Measurements from ENCODE around the gene ELK4. TPM values are rescaled to one million over a fixed set of nuclear protein-coding genes. Genes with fewer than 3 reads are reported as not detected.

The ELK4 gene
- total and polyA plus RNA-seq, 11 donors: 5.0 to 54.9 (median 35.7) TPM

DNA sequence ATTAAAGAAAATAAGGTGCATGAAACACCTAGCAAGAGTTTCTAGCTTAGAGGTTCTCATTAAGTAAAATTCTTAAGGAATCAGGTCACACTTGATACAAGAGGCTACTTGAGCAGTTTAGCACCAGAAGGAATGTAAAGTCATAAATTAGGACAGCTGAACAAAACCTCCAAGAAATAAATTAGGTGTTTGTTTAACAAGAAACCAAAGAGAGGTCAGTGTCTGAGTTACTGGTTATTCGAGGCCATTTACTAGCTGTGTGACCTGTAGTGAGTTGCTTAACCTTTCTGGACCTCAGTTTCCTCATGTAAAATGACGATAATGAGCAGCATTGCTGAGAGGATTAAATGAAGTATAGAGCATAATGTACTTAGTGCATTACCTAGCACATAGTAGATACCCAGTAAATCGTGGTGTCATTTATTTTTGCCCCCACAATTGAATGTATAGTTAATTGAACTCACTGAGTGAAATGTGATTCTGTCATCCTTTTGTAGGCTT, 908 bp upstream of the ELK4 start:
- peak overlapping the region in 11 of 12 donors; percentile 89 to 97 (median 95) for H3K27ac ChIP-seq
- no peak for TF ChIP-seq POLR2A (IDR thresholded peaks at IDR 0.05)
- TF ChIP-seq, protein P1, sequence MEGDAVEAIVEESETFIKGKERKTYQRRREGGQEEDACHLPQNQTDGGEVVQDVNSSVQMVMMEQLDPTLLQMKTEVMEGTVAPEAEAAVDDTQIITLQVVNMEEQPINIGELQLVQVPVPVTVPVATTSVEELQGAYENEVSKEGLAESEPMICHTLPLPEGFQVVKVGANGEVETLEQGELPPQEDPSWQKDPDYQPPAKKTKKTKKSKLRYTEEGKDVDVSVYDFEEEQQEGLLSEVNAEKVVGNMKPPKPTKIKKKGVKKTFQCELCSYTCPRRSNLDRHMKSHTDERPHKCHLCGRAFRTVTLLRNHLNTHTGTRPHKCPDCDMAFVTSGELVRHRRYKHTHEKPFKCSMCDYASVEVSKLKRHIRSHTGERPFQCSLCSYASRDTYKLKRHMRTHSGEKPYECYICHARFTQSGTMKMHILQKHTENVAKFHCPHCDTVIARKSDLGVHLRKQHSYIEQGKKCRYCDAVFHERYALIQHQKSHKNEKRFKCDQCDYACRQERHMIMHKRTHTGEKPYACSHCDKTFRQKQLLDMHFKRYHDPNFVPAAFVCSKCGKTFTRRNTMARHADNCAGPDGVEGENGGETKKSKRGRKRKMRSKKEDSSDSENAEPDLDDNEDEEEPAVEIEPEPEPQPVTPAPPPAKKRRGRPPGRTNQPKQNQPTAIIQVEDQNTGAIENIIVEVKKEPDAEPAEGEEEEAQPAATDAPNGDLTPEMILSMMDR (IDR thresholded peaks at IDR 0.05): no peak
- no peak for DNase-seq
- peaks cover 4 to 54% (median 28%) of the 10 kb centered on the region in 12 donors for H3K4me1 ChIP-seq
- H3K9me3 ChIP-seq: no peaks in the 10 kb centered on the region
- intact Hi-C loops (cut with DNase I): loop anchor here (1.0 to 10.0 kb wide), 11 partner anchors 35 to 145 kb away; no protein-coding TSS in a partner anchor
- ATAC-seq: no peak
- WGBS, 4 donors: 61 to 75% (median 71%) methylated on average over 3 of the region's 3 CpGs
- H3K36me3 ChIP-seq: peaks cover 0 to 4% (median 0%) of the 10 kb centered on the region in 9 donors
- no peaks in the 10 kb centered on the region for H3K27me3 ChIP-seq
- peak overlapping the region; percentile 38 to 88 (median 74) for H3K4me3 ChIP-seq

DNA sequence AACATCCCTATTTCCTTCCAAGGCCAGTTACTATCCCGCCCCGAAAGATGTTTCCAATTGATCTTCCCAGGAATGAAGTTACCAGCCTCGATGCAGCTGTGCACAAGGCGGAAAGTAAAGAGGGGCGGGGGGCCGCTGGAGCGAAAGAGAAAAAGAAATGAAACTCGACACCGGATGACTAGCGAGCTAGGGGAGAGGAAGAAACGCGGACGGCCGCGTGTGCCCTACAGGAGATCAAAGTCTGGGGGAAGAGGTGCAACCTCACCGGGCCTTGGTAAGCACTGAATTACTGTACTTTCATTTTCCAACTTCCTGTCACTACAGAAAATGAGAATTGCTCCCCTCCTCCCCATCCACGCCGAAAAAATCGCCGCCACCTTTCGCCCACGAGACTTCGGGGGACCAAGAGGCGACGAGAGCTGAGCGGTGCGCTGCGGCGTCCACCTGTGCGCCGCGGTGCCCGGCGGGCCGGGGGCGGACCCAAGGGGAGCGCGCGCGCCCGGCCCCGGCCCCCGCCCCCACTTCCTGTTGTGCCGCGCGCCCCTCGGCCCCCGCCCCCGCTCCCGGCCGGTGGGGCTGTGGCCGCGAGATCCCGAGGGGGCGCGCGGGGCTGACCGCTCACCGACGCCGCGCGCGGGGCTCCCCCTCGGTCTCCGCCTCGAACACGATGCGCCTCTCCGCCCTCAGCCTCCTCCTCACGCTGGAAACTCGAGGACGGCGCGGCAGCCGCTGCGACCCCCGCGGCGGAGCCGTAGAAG, 622 bp downstream of the ELK4 start:
- peak overlapping the region; percentile 47 to 88 (median 74) for H3K4me3 ChIP-seq
- intact Hi-C loops (cut with DNase I): loop anchor here in 8 of 10 donors (5.0 to 10.0 kb wide), 6 partner anchors 34 to 144 kb away; no protein-coding TSS in a partner anchor
- DNase-seq (peak; percentile 59 to 76 (median 61)), ATAC-seq (peak in 3 of 4 donors; percentile 58 to 76 (median 75))
- peaks cover 0 to 7% (median 0%) of the 10 kb centered on the region in 9 donors for H3K36me3 ChIP-seq
- no peaks in the 10 kb centered on the region for H3K27me3 ChIP-seq
- H3K27ac ChIP-seq: peak overlapping the region; percentile 89 to 97 (median 95)
- WGBS, 4 donors: 0 to 1% (median 0%) methylated on average over 23 to 81 of the region's 81 CpGs
- TF ChIP-seq, protein P1 (IDR thresholded peaks at IDR 0.05): no peak
- peak in 1 of 2 donors; percentile 24 for TF ChIP-seq POLR2A (IDR thresholded peaks at IDR 0.05)
- peaks cover 4 to 53% (median 23%) of the 10 kb centered on the region in 12 donors for H3K4me1 ChIP-seq
- no peaks in the 10 kb centered on the region for H3K9me3 ChIP-seq

DNA sequence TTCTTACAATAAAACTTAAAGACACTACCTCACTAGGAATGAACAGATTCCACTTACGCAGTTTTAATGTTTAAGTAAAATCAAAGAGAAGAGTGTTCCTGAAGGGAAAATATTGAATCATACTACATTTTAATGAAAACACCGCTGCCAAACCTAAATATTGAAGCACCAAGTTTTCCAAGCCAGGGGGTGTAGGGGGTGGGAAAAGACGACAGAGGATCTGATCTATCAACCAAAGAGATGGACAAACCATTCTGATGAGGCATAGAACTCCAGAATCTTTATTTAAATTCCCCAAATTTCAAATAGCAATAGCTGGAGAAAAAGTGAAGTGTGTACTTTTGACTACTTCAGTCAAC, 1.2 kb downstream of the ELK4 start:
- intact Hi-C loops (cut with DNase I): loop anchor here in 8 of 10 donors (5.0 to 10.0 kb wide), 6 partner anchors 33 to 143 kb away; no protein-coding TSS in a partner anchor
- peaks cover 4 to 59% (median 23%) of the 10 kb centered on the region in 12 donors for H3K4me1 ChIP-seq
- WGBS, 4 donors: 19 to 24% (median 19%) methylated on average over 3 of the region's 3 CpGs

DNA sequence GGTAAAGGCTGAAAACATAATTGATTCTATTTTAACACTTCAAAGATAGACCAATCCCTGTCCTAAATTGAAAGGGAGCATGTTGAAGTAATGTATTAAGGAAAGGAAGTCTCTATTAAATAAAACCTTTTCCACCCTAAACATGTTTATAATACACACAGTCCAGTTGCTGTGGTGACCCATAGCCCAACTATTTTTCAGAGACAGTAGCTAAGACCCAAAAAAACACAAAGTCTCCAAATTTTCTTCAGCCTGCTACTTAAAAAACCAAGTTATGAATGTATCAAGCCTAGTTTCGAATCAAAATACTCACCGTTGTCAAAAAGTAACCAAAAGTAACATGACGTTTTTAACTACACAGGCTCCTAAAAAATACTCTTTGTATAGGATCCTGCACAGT, 1.6 kb downstream of the ELK4 start:
- no peaks in the 10 kb centered on the region for H3K27me3 ChIP-seq
- ATAC-seq (no peak), DNase-seq (no peak)
- intact Hi-C loops (cut with DNase I): loop anchor here in 8 of 10 donors (5.0 to 10.0 kb wide), 6 partner anchors 33 to 143 kb away; no protein-coding TSS in a partner anchor
- TF ChIP-seq, protein P1 (IDR thresholded peaks at IDR 0.05): no peak
- TF ChIP-seq POLR2A (IDR thresholded peaks at IDR 0.05): no peak
- H3K36me3 ChIP-seq: peaks cover 0 to 7% (median 0%) of the 10 kb centered on the region in 9 donors
- peak overlapping the region in 8 of 12 donors; percentile 89 to 97 (median 96) for H3K27ac ChIP-seq
- H3K4me1 ChIP-seq: peaks cover 4 to 63% (median 23%) of the 10 kb centered on the region in 12 donors
- peak overlapping the region in 10 of 12 donors; percentile 65 to 88 (median 76) for H3K4me3 ChIP-seq
- no peaks in the 10 kb centered on the region for H3K9me3 ChIP-seq
- WGBS, 4 donors: 24 to 29% (median 24%) methylated on average over 3 of the region's 3 CpGs

More for the DNA sequence above, 1.2 kb downstream of the ELK4 start:
- peak overlapping the region; percentile 47 to 88 (median 74) for H3K4me3 ChIP-seq
- H3K27ac ChIP-seq: peak overlapping the region; percentile 89 to 97 (median 95)
- no peak for TF ChIP-seq POLR2A (IDR thresholded peaks at IDR 0.05)
- DNase-seq (no peak), ATAC-seq (no peak)
- H3K36me3 ChIP-seq: peaks cover 0 to 7% (median 0%) of the 10 kb centered on the region in 9 donors
- H3K27me3 ChIP-seq: no peaks in the 10 kb centered on the region
- no peaks in the 10 kb centered on the region for H3K9me3 ChIP-seq

Measured in heart left ventricle (tissue), 16 donors.